ENCODE results near the gene ETV6.

DNA sequence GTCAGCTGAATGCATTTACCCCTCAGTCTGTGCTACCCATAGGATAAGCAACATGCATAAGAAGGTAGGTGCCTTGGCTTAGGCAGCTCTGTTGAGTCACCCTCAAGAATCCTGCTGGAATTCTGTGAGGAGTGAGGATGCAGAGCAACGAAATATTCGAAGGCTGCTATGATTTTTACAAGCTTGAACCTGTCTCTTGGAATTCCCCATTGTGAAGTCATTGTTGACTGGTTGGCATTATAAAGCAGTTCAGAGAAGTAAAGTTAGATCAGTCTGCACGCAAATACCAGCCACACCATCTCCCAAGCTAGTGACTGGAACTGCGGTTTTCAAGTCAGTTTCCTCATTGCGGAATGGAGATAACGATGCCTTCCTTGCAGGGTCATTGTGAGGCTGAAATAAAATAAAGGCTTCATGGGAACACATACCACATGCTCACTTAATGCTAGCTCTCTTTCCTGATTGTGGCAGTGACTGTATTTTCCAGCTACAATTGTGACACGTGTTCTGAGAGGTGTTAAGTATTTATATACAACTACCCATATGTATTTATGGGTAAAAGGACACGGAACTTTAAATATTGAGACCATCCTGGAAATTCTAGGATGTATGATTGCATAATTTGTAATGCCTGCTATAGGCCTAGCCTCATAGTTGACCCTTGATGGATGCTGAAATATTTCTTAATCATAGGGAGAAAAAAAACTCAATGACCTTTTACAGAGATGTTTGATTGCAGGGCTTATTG lies 96.7 kb downstream of the ETV6 start:
- TF ChIP-seq, protein P1, sequence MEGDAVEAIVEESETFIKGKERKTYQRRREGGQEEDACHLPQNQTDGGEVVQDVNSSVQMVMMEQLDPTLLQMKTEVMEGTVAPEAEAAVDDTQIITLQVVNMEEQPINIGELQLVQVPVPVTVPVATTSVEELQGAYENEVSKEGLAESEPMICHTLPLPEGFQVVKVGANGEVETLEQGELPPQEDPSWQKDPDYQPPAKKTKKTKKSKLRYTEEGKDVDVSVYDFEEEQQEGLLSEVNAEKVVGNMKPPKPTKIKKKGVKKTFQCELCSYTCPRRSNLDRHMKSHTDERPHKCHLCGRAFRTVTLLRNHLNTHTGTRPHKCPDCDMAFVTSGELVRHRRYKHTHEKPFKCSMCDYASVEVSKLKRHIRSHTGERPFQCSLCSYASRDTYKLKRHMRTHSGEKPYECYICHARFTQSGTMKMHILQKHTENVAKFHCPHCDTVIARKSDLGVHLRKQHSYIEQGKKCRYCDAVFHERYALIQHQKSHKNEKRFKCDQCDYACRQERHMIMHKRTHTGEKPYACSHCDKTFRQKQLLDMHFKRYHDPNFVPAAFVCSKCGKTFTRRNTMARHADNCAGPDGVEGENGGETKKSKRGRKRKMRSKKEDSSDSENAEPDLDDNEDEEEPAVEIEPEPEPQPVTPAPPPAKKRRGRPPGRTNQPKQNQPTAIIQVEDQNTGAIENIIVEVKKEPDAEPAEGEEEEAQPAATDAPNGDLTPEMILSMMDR (IDR thresholded peaks at IDR 0.05), result no peak
- TF ChIP-seq POLR2A (IDR thresholded peaks at IDR 0.05) (no peak), POLR2AphosphoS5 (IDR thresholded peaks at IDR 0.05) (peak in 1 of 2 donors; percentile 52), EP300 (IDR thresholded peaks at IDR 0.05) (peak in 1 of 4 donors; percentile 16)

Data from upper lobe of left lung (tissue), 4 donors.